NCI-H1417 treated with DMSO at 0.1 percent for 48 hours (cell line): Measurements from ENCODE around the gene SZRD1.

Source experiments
- DNase-seq: peaks from one replicate; lab custom pipeline; 2025; lab: John Stamatoyannopoulos, UW

The SZRD1 gene

DNA sequence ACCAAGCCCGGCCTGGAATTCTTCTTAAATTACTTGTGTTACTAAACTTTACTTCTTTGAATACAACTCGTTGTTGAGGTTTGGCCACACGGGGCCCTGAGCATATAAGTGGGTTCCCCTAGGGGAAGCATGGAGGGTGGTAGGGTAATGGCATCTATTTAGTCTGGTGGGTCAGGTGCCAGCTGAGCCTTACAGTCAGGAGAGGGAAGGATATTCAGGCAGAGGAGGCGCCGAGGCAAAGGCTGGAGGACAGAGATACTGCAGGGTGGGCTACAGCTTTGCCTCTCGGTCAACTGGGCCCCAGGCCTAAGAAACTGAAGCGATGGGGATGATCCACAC is 73.1 kb downstream of the SZRD1 start:
- no peak for DNase-seq

DNA sequence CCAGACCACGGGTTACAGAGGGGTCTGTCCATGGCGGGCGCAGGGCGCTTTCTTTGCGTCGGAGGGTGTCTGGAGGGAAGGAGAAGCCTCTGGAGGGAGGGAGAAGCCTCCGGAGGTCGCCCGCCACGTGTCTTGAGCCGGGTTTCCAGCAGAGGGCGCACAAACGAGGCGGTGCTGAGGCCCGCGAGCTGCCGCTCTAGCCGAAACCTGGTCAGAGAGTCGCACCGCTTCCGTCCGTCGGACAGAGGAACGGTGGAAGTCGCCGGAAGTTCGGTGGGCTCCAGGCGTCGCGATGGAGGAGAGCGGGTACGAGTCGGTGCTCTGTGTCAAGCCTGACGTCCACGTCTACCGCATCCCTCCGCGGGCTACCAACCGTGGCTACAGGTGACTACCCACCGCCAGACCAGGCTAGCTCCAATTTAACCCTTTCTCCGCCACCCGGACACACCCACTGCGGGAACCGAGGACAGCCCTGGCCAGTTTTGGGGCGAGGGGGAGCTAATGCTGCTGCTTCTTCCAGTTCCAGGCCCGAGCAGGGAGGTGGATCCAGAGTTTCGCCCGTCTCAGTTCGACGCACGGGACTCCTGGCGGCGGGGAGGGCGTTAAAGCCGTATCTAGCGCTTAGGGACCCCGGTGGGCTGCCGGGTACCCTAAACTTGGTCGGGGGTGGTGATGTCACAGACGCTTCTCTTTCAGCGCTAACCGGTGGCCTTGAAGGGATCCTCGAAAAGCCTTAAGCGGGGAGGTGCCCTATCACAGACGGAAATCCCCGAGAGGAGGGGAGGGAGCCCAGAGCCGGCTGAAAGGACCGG is 73.6 kb downstream of the SZRD1 start, which contains the start of gene NECAP2:
NECAP2 (plus strand) TSS at position 255 of the 812 bp plus-strand sequence; CDS start at position 293, 38 bp downstream.
- peak; percentile 64 for DNase-seq

DNA sequence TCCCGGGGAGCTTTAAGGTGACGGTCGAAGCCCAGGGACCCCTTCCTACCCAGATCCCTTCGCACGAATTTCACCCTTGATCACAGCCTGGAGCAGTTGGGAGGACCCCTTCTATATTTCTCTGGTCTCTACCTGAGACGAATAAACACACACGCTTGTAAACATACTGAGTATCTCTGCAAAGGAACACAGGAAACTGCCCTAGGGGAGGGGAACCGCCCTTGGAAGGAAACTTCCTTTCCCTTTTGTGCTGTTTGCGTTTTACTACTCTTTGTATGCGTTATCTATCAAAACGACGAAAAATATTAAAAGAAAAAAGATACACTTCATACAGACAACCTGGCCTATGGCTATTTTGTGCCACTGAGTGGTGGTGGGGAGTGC is 74.2 kb downstream of the SZRD1 start:
- no peak for DNase-seq

DNA sequence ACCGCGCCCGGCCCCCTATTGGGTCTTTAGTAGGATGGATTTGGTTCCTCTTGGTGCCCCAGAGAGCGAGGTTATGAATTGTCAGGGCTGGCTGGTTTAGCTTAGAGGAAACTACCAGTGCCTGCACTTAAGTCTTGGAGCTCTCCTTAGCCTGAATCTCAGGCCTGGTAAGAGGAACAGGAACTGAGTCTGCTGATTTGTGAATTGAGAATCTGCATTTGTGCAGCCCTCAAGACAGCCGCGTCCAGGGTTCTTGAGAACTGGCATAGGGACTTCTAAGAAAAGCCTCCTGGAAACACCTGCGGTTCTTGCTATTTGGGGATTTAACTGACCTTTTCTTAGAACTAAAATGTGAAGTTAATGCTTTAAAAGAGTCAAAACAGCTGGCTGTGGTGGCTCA is 75.2 kb downstream of the SZRD1 start:
- DNase-seq: no peak

DNA sequence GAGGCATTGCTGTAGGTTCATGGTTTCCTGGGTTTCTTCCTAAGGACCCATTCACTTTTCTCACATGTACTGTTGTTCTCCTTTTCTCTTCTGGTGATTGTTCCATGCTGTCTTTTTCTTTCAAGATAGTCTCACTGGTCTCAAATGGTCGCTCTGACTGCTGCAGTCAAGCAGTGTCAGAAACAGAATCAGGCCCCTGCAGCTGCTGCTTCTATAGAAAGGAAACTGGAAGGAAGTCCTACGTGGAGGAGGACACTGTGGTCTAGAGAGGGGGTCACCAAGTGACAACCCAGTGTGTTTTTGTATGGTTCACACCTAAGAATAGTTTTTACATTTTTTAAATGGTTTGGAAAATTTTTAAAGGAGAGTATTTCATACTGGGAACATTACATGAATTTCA is 75.9 kb downstream of the SZRD1 start:
- DNase-seq: no peak

DNA sequence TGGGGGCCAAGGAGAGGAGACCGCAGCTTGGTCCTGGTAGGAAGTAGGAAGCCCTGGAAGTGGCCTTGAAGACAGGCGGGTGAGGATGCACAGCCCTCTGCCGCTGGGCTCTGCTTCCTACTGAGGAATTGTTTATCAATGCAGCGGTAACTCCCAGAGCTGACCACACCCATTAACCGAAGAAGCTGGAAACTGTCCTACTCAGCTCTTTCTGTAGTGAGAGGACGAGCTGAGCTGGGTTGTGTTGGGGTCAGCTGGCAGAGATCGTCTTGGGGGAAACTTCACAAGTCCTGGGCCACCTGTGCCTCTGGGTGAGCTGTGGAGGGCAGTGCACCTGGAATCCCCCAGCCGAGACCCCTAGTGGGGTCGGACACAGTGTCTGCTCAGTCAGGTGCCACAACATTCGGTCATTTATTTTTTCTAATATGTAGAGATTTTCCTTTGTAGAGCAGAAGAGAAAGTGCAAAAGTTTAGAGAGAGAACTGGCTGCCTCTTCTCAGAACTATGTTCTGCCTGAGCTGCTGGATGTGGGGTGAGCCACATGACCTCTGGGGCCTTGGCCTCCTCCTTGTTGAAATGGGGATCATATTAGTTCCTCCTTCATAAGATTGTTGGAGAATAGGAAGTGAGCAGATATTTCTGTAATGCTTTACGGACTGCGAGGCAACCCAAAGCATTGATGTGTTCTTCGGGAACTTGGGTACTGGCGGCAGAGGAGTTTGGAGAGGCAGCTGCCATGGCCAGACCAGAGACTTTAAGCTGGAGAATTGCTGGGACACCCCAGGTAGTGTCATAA is 77.1 kb downstream of the SZRD1 start:
- no peak for DNase-seq

DNA sequence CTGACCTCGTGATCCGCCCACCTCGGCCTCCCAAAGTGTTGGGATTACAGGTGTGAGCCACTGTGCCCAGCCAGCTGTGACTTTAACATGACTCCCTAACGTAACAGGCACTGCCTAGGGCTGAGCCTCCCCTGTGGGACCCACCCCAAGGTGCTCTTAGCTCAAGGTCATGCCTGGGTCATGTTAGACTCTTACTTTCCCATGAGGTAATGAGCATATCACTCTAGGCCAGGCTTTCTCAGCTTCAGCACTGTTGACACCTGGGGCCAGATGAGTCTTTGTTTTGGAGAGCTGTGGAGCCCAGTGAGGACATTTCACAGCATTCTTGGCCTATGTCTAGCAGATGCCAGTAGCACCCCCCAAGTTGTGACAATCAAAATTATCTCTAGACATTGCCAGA is 78.0 kb downstream of the SZRD1 start:
- DNase-seq: no peak

DNA sequence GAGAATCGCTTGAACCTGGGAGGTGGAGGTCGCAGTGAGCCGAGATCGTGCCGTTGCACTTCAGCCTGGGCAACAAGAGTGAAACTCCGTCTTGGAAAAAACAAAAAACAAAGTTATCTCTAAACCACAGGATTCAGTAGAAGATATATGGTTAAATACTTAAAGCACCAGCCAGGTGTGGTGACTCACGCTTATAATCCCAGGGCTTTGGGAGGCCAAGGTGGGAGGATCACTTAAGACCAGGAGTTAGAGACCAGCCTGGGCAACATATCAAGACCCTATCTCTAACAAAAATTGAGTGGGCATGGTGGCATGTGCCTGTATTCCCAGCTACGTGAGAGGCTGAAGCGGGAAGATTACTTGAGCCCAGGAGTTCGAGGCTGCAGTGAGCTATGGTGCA is 79.1 kb downstream of the SZRD1 start:
- no peak for DNase-seq

DNA sequence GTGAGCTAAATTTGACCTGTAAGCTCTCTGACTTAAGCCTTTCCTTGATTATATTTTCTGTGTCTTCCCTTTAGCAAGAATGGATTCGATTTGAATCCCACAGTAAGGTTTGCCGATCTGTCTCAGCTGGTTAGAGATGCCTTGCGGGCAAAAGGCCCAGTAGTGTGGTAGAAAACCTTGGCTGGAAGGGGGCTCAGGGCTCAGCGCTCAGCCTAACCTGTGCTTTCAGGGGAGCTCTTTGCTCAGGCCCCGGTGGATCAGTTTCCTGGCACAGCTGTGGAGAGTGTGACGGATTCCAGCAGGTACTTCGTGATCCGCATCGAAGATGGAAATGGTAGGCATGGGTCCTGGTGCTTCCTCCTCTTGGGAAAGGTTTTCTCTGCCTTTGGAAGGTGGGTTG is 80.6 kb downstream of the SZRD1 start:
- DNase-seq: no peak
